Liver (tissue), 9 donors: Measurements from ENCODE around the gene NXPH1. TPM values are rescaled to one million over a fixed set of nuclear protein-coding genes. Genes with fewer than 3 reads are reported as not detected.

ENCODE experiments used
- DNase-seq: peaks from one replicate; pipeline ENCODE4 v3.0.0-alpha.2; 2017; ENCODE audit warnings: low spot score
- H3K27ac ChIP-seq, 2 donors: one replicate each; pipeline ENCODE4 v1.7.0; 2013; ENCODE audit warnings: inconsistent platforms in 2 of 2, low read length in 2 of 2, control low read depth in 1 of 2, low read depth in 1 of 2, mild to moderate bottlenecking in 1 of 2
- H3K27me3 ChIP-seq, 4 donors: one replicate each; pipeline versions ENCODE4 v1.6.1 to v1.7.0; 2013; ENCODE audit warnings: low read length in 3 of 4, inconsistent platforms in 1 of 4, mild to moderate bottlenecking in 1 of 4, moderate library complexity in 1 of 4; ENCODE audit not compliant: control insufficient read depth in 4 of 4, insufficient read depth in 4 of 4
- H3K36me3 ChIP-seq, 4 donors: one replicate each; pipeline versions ENCODE4 v1.6.1 to v1.7.0; 2013; ENCODE audit warnings: low read length in 3 of 4, mild to moderate bottlenecking in 3 of 4, low read depth in 1 of 4, moderate library complexity in 1 of 4; ENCODE audit not compliant: control insufficient read depth in 4 of 4, insufficient read depth in 3 of 4
- H3K4me1 ChIP-seq, 4 donors: one replicate each; pipeline versions ENCODE4 v1.6.1 to v1.7.0; 2013; ENCODE audit warnings: low read length in 3 of 4, mild to moderate bottlenecking in 3 of 4, moderate library complexity in 1 of 4; ENCODE audit not compliant: control insufficient read depth in 4 of 4, insufficient read depth in 4 of 4
- H3K4me3 ChIP-seq, 3 donors: one replicate each; pipeline versions ENCODE4 v1.6.1 to v1.7.0; 2013; ENCODE audit warnings: low read length in 3 of 3, control low read depth in 1 of 3, low read depth in 1 of 3, mild to moderate bottlenecking in 1 of 3
- H3K9ac ChIP-seq, 2 donors: one replicate each; pipeline ENCODE4 v1.7.0; 2013; ENCODE audit warnings: low read length in 2 of 2, mild to moderate bottlenecking in 2 of 2, moderate library complexity in 2 of 2, control low read depth in 1 of 2, low read depth in 1 of 2
- H3K9me3 ChIP-seq, 4 donors: one replicate each; pipeline versions ENCODE4 v1.6.1 to v1.7.0; 2013; ENCODE audit warnings: low read length in 3 of 4; ENCODE audit not compliant: control insufficient read depth in 4 of 4
- EGR1 ChIP-seq, 2 donors: IDR thresholded peaks; 2 replicates each; pipeline ENCODE4 v1.6.1; 2016 to 2018; ENCODE audit warnings: antibody characterized with exemption in 2 of 2, low read depth in 2 of 2
- FOXA2 ChIP-seq: IDR thresholded peaks from 2 replicates; pipeline ENCODE4 v1.6.1; 2016; ENCODE audit warnings: antibody characterized with exemption
- GABPA ChIP-seq, 2 donors: IDR thresholded peaks in 1 of 2; conservative IDR thresholded peaks in 1 of 2; 2 replicates each; pipeline ENCODE4 v1.6.1; 2016; ENCODE audit warnings: antibody characterized with exemption in 2 of 2, mild to moderate bottlenecking in 1 of 2, moderate library complexity in 1 of 2
- HNF4A ChIP-seq, 2 donors: conservative IDR thresholded peaks; 2 replicates each; pipeline ENCODE4 v1.6.1; 2016; ENCODE audit warnings: antibody characterized with exemption in 2 of 2, mild to moderate bottlenecking in 2 of 2
- HNF4G ChIP-seq: IDR thresholded peaks from 2 replicates; pipeline ENCODE4 v1.6.1; 2016; ENCODE audit warnings: antibody characterized with exemption
- JUND ChIP-seq, 2 donors: IDR thresholded peaks; 2 replicates each; pipeline ENCODE4 v1.6.1; 2016; ENCODE audit warnings: antibody characterized with exemption in 2 of 2
- RAD21 ChIP-seq, 2 donors: IDR thresholded peaks; 2 replicates each; pipeline ENCODE4 v1.6.1; 2016; ENCODE audit warnings: antibody characterized with exemption in 2 of 2, mild to moderate bottlenecking in 2 of 2
- RXRA ChIP-seq, 2 donors: IDR thresholded peaks; 2 replicates each; pipeline ENCODE4 v1.6.1; 2017 to 2018; ENCODE audit warnings: antibody characterized with exemption in 2 of 2, mild to moderate bottlenecking in 1 of 2
- SP1 ChIP-seq: IDR thresholded peaks from 2 replicates; pipeline ENCODE4 v1.6.1; 2018; ENCODE audit warnings: antibody characterized with exemption, mild to moderate bottlenecking
- TAF1 ChIP-seq: conservative IDR thresholded peaks from 2 replicates; pipeline ENCODE4 v1.6.1; 2016; ENCODE audit warnings: antibody characterized with exemption, mild to moderate bottlenecking
- YY1 ChIP-seq: IDR thresholded peaks from 2 replicates; pipeline ENCODE4 v1.6.1; 2016; ENCODE audit warnings: antibody characterized with exemption, mild to moderate bottlenecking
- WGBS: extraction: QIAGEN DNeasy Blood & Tissue Kit; methylation state at CpG from one replicate; pipeline ENCODE4 v1.1.7; 2013; 5-methylcytosine and 5-hydroxymethylcytosine counted together
- polyA plus RNA-seq, 2 donors: library from polyadenylated mRNA; stranded (reverse) in 1 of 2; unstranded in 1 of 2; fragments of 200-250 nt in 1 of 2; fragments of >200 nt in 1 of 2; fragmentation: Nextera tagmentation in 1 of 2; extraction: Ambion mirVana in 1 of 2; gene quantifications; one replicate each; pipeline versions ENCODE4 v1.2.1 to v1.2.3, GENCODE V29; 2013 to 2015
- total RNA-seq, 2 donors: library from RNA; depleted of rRNA; stranded (reverse); fragments of >200 nt; gene quantifications; one replicate each; pipeline ENCODE4 v1.2.3, GENCODE V29; 2014
- TF ChIP-seq, protein P1 (sequence below): IDR thresholded peaks from 2 replicates; pipeline ENCODE4 v1.6.1; 2016; ENCODE audit warnings: antibody characterized with exemption
- TF ChIP-seq, protein P2 (sequence below): IDR thresholded peaks from 2 replicates; pipeline ENCODE4 v1.6.1; 2016; ENCODE audit warnings: antibody characterized with exemption, mild to moderate bottlenecking
- TF ChIP-seq, protein P3 (sequence below): IDR thresholded peaks from 2 replicates; pipeline ENCODE4 v1.6.1; 2016; ENCODE audit warnings: antibody characterized with exemption
- TF ChIP-seq, protein P4 (sequence below): IDR thresholded peaks from 2 replicates; pipeline ENCODE4 v1.6.1; 2016; ENCODE audit warnings: antibody characterized with exemption
- TF ChIP-seq, protein P5 (sequence below): fragments of 150-350 bp; IDR thresholded peaks from 2 replicates; pipeline ENCODE4 v1.5.1; 2017; ENCODE audit warnings: improper control_type of control experiment, low read depth, low read length; ENCODE audit not compliant: missing input control
- donor health status: healthy.
- donor health status: healthy.
- donor health status: healthy.
- donor health status: healthy.
- donor health status: healthy.

The NXPH1 gene
- total and polyA plus RNA-seq, 4 donors: not detected

DNA sequence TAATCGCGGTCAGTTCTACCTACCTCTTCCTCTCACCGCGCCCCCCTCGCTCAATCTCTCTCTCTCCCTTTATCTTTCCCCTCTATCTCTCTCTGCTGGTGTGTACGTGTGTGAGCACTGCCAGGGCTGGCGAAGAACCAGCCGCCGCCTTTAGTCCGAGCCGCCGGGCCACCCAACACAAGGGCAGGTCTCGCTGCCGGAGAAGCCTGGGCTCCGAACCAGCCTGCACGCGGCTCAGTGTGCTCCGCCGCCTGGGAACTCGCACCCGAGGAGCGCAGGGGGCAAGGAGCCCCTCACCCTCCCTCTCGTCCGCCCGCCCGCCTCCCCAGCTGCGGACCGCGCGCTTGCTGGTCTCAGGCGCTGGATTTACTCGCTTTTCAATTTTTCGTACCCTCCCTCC is 1.7 kb downstream of the NXPH1 start:
- Histone ChIP-seq H3K27ac (no peak overlapping the region), H3K4me1 (peaks cover 8 to 22% (median 10%) of the 10 kb centered on the region in 4 donors), H3K36me3 (no peaks in the 10 kb centered on the region), H3K9me3 (no peaks in the 10 kb centered on the region), H3K4me3 (no peak overlapping the region), H3K27me3 (peaks cover 12 to 33% (median 15%) of the 10 kb centered on the region in 4 donors), H3K9ac (no peak overlapping the region)
- DNase-seq: no peak
- TF ChIP-seq JUND (IDR thresholded peaks at IDR 0.05) (no peak), RXRA (IDR thresholded peaks at IDR 0.05) (no peak), HNF4G (no peak), SP1 (no peak)
- TF ChIP-seq, protein P1, sequence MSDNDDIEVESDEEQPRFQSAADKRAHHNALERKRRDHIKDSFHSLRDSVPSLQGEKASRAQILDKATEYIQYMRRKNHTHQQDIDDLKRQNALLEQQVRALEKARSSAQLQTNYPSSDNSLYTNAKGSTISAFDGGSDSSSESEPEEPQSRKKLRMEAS: no peak
- WGBS: 11% methylated on average over 33 of the region's 33 CpGs

DNA sequence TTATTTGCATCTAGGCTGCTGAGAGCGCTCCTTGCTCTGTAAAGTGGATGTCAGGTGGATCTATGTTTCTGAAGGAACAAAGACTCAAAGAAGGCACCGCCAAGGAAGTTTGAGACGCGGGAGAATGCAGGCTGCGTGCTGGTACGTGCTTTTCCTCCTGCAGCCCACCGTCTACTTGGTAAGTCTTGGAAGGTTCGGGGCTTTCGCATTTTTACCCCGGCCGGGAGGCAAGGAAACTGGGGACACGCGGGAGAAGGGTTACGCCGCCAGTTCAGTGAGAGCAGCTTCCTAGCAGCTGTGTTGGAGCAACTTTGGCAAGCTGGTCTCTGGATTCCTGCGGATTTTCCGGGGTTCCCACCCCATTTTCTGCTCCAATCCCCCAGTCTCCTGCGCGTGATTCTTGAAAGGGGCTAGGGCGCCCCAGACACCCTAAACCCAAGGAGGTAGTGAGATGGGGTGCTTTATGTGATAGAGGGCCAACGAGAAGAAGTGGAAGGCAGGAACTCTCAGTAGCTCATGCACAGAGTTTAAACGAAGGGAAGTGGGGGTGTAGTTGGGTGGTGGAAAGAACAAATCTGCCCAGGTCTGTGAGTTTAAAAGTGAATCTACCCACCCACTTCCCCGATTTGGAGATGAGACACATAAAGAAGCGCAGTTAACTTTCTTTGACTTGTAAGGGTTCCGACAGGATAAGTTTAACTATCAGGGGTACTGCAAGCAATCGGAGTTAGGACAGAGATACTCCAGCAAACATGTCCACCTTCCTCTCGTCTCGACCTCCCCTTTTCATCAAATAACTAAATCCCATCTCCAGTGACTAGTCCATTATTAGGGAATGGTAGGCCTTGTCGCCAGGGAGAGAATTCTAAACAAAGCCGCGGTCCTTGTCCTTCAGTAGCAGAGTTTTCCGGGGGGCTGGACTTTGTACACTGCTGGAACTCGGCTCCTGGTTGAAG is 2.5 kb downstream of the NXPH1 start:
- Histone ChIP-seq H3K27ac (no peak overlapping the region), H3K36me3 (no peaks in the 10 kb centered on the region), H3K27me3 (peaks cover 12 to 37% (median 16%) of the 10 kb centered on the region in 4 donors), H3K9me3 (no peaks in the 10 kb centered on the region), H3K9ac (no peak overlapping the region), H3K4me3 (no peak overlapping the region), H3K4me1 (peaks cover 8 to 22% (median 10%) of the 10 kb centered on the region in 4 donors)
- TF ChIP-seq HNF4A (conservative IDR thresholded peaks at IDR 0.05) (no peak), EGR1 (IDR thresholded peaks at IDR 0.05; ENCODE audit: low read depth in 2 of 2) (no peak), TAF1 (no peak), FOXA2 (no peak), YY1 (no peak), RAD21 (IDR thresholded peaks at IDR 0.05) (no peak), GABPA (IDR thresholded peaks at IDR 0.05 in 1 of 2, conservative IDR thresholded peaks at IDR 0.05 in 1 of 2) (no peak), RXRA (IDR thresholded peaks at IDR 0.05) (no peak)
- TF ChIP-seq, protein P2, sequence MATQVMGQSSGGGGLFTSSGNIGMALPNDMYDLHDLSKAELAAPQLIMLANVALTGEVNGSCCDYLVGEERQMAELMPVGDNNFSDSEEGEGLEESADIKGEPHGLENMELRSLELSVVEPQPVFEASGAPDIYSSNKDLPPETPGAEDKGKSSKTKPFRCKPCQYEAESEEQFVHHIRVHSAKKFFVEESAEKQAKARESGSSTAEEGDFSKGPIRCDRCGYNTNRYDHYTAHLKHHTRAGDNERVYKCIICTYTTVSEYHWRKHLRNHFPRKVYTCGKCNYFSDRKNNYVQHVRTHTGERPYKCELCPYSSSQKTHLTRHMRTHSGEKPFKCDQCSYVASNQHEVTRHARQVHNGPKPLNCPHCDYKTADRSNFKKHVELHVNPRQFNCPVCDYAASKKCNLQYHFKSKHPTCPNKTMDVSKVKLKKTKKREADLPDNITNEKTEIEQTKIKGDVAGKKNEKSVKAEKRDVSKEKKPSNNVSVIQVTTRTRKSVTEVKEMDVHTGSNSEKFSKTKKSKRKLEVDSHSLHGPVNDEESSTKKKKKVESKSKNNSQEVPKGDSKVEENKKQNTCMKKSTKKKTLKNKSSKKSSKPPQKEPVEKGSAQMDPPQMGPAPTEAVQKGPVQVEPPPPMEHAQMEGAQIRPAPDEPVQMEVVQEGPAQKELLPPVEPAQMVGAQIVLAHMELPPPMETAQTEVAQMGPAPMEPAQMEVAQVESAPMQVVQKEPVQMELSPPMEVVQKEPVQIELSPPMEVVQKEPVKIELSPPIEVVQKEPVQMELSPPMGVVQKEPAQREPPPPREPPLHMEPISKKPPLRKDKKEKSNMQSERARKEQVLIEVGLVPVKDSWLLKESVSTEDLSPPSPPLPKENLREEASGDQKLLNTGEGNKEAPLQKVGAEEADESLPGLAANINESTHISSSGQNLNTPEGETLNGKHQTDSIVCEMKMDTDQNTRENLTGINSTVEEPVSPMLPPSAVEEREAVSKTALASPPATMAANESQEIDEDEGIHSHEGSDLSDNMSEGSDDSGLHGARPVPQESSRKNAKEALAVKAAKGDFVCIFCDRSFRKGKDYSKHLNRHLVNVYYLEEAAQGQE: no peak
- TF ChIP-seq, protein P3, sequence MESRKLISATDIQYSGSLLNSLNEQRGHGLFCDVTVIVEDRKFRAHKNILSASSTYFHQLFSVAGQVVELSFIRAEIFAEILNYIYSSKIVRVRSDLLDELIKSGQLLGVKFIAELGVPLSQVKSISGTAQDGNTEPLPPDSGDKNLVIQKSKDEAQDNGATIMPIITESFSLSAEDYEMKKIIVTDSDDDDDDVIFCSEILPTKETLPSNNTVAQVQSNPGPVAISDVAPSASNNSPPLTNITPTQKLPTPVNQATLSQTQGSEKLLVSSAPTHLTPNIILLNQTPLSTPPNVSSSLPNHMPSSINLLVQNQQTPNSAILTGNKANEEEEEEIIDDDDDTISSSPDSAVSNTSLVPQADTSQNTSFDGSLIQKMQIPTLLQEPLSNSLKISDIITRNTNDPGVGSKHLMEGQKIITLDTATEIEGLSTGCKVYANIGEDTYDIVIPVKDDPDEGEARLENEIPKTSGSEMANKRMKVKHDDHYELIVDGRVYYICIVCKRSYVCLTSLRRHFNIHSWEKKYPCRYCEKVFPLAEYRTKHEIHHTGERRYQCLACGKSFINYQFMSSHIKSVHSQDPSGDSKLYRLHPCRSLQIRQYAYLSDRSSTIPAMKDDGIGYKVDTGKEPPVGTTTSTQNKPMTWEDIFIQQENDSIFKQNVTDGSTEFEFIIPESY: no peak
- TF ChIP-seq, protein P4, sequence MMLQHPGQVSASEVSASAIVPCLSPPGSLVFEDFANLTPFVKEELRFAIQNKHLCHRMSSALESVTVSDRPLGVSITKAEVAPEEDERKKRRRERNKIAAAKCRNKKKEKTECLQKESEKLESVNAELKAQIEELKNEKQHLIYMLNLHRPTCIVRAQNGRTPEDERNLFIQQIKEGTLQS: no peak
- TF ChIP-seq, protein P5, sequence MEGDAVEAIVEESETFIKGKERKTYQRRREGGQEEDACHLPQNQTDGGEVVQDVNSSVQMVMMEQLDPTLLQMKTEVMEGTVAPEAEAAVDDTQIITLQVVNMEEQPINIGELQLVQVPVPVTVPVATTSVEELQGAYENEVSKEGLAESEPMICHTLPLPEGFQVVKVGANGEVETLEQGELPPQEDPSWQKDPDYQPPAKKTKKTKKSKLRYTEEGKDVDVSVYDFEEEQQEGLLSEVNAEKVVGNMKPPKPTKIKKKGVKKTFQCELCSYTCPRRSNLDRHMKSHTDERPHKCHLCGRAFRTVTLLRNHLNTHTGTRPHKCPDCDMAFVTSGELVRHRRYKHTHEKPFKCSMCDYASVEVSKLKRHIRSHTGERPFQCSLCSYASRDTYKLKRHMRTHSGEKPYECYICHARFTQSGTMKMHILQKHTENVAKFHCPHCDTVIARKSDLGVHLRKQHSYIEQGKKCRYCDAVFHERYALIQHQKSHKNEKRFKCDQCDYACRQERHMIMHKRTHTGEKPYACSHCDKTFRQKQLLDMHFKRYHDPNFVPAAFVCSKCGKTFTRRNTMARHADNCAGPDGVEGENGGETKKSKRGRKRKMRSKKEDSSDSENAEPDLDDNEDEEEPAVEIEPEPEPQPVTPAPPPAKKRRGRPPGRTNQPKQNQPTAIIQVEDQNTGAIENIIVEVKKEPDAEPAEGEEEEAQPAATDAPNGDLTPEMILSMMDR: no peak
- no peak for DNase-seq
- 10% methylated on average over 33 of the region's 33 CpGs for WGBS
